ENCODE results near the gene TBC1D22B. TPM values are rescaled to one million over a fixed set of nuclear protein-coding genes. Genes with fewer than 3 reads are reported as not detected.

Gene TBC1D22B
- total and polyA plus RNA-seq, 8 donors, result 3.5 to 16.3 (median 6.2) TPM

DNA sequence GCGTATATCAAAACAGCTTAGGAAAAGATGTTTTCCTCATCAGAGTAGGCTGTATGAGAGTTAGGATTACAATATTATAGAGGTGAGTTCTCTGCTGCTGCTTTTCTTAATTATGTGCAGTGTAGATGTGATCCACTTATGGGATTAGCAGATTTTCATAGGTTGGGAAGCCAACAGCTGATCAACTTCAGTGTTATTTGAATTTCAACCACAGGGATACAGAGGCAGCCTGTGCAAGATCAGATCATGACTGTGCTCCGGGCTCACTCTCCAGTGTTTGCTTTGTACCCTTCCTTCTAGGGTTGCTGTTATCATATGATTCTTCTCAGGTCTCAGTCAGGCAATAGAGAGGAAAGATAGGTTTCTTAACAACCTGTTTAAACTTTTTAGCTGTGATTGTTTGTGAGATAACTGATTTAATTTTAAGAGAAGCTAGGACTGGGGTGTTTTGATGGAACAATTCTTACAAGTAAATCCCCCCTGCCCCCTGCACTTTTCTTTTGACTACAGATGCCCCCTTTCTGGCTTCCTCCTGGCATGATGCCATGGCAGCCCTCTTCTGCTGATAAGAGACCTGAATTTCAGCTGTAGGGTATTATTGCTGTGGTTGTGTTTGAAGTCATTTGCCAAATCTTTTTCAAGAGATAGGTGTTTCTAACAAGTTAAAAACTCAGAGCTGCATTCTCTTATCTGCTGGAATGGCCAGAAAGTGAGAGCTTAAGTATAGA, 104.7 kb downstream of the TBC1D22B start:
- WGBS, 5 donors, result 61 to 79% (median 65%) methylated on average over 2 of the region's 2 CpGs
- Histone ChIP-seq H3K27ac (no peak overlapping the region), H3K9me3 (no peaks in the 10 kb centered on the region), H3K4me1 (peaks cover 10 to 27% (median 23%) of the 10 kb centered on the region in 4 donors), H3K27me3 (no peaks in the 10 kb centered on the region), H3K36me3 (peaks cover 0 to 48% (median 35%) of the 10 kb centered on the region in 4 donors), H3K4me3 (no peak overlapping the region)
- TF ChIP-seq POLR2AphosphoS5 (IDR thresholded peaks at IDR 0.05) (no peak), EP300 (IDR thresholded peaks at IDR 0.05) (no peak), POLR2A (IDR thresholded peaks at IDR 0.05) (no peak)
- TF ChIP-seq, protein P1, sequence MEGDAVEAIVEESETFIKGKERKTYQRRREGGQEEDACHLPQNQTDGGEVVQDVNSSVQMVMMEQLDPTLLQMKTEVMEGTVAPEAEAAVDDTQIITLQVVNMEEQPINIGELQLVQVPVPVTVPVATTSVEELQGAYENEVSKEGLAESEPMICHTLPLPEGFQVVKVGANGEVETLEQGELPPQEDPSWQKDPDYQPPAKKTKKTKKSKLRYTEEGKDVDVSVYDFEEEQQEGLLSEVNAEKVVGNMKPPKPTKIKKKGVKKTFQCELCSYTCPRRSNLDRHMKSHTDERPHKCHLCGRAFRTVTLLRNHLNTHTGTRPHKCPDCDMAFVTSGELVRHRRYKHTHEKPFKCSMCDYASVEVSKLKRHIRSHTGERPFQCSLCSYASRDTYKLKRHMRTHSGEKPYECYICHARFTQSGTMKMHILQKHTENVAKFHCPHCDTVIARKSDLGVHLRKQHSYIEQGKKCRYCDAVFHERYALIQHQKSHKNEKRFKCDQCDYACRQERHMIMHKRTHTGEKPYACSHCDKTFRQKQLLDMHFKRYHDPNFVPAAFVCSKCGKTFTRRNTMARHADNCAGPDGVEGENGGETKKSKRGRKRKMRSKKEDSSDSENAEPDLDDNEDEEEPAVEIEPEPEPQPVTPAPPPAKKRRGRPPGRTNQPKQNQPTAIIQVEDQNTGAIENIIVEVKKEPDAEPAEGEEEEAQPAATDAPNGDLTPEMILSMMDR (IDR thresholded peaks at IDR 0.05), result no peak
- intact Hi-C loops (cut with DNase I; ENCODE audit: low total_unique reads), result no loop called here
- no peak for DNase-seq

- Histone ChIP-seq H3K36me3 (peaks cover 4 to 66% (median 54%) of the 10 kb centered on the region in 4 donors), H3K27ac (peak overlapping the region in 4 of 5 donors; percentile 14 to 38 (median 25))
These were observed 108.2 kb downstream of the TBC1D22B start for GRCh38 chr6:37365791-37366190.

DNA sequence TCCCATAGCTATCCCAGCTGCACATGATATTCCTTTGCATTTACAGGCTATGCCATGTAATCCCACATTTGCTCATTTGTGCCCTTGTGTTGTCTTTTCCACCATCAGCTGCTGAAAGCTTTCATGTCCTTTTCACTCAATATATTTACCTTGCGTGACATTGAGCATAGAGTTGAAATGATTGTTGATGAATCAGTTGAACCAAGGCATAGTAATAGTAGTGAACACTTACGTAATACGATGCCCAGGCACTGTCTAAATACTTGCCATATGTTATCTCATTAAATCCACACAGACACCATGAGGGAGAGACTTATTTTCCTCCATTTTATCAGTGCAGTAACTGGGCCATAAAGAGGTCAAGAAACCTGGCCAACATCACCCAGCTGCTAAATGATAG, 109.3 kb downstream of the TBC1D22B start:
- Histone ChIP-seq H3K36me3 (peaks cover 10 to 66% (median 54%) of the 10 kb centered on the region in 4 donors), H3K4me3 (no peak overlapping the region), H3K4me1 (peaks cover 16 to 50% (median 30%) of the 10 kb centered on the region in 4 donors), H3K27ac (peak overlapping the region in 2 of 5 donors; percentile 14 to 32), H3K9me3 (no peaks in the 10 kb centered on the region), H3K27me3 (no peaks in the 10 kb centered on the region)
- DNase-seq, result peak in 1 of 2 donors; percentile 33
- TF ChIP-seq EP300 (IDR thresholded peaks at IDR 0.05) (no peak), POLR2A (IDR thresholded peaks at IDR 0.05) (no peak), POLR2AphosphoS5 (IDR thresholded peaks at IDR 0.05) (no peak)
- TF ChIP-seq, protein P1 (IDR thresholded peaks at IDR 0.05), result no peak
- 52 to 75% (median 66%) methylated on average over 3 of the region's 3 CpGs for WGBS, 5 donors
- intact Hi-C loops (cut with DNase I; ENCODE audit: low total_unique reads), result no loop called here

More at GRCh38 chr6:37365791-37366190, 108.2 kb downstream of the TBC1D22B start:
- Histone ChIP-seq H3K4me1 (peaks cover 16 to 50% (median 30%) of the 10 kb centered on the region in 4 donors), H3K27me3 (no peaks in the 10 kb centered on the region), H3K4me3 (no peak overlapping the region), H3K9me3 (no peaks in the 10 kb centered on the region)
- intact Hi-C loops (cut with DNase I; ENCODE audit: low total_unique reads), result no loop called here
- DNase-seq, result peak in 1 of 2 donors; percentile 40
- 19 to 32% (median 22%) methylated on average over 2 of the region's 2 CpGs for WGBS, 5 donors
- TF ChIP-seq, protein P1 (IDR thresholded peaks at IDR 0.05), result peak in 1 of 7 experiments; percentile 35
- TF ChIP-seq POLR2A (IDR thresholded peaks at IDR 0.05), result no peak

- Histone ChIP-seq H3K36me3 (peaks cover 10 to 57% (median 45%) of the 10 kb centered on the region in 4 donors), H3K4me1 (peaks cover 16 to 50% (median 33%) of the 10 kb centered on the region in 4 donors), H3K4me3 (no peak overlapping the region), H3K9me3 (no peaks in the 10 kb centered on the region), H3K27me3 (no peaks in the 10 kb centered on the region), H3K27ac (no peak overlapping the region)
- 65 to 91% (median 88%) methylated on average over 1 of the region's 1 CpG for WGBS, 5 donors
- intact Hi-C loops (cut with DNase I; ENCODE audit: low total_unique reads), result no loop called here
- TF ChIP-seq, protein P1 (IDR thresholded peaks at IDR 0.05), result no peak
- no peak for TF ChIP-seq POLR2A (IDR thresholded peaks at IDR 0.05)
- no peak for TF ChIP-seq POLR2AphosphoS5 (IDR thresholded peaks at IDR 0.05)
- no peak for TF ChIP-seq EP300 (IDR thresholded peaks at IDR 0.05)
- DNase-seq, result no peak
These were observed 111.4 kb downstream of the TBC1D22B start for GRCh38 chr6:37368961-37369320.
